Measurements from ENCODE around the gene TNFRSF14. TPM values are rescaled to one million over a fixed set of nuclear protein-coding genes. Genes with fewer than 3 reads are reported as not detected.
"Not testable (repeated sequence)": the region's sequence is repeated elsewhere in the genome, so short reads cannot be mapped to it uniquely, and the experiment has no call there.

The TNFRSF14 gene
- total RNA-seq, 1 experiment from 2014 or later = 1.5 TPM

DNA sequence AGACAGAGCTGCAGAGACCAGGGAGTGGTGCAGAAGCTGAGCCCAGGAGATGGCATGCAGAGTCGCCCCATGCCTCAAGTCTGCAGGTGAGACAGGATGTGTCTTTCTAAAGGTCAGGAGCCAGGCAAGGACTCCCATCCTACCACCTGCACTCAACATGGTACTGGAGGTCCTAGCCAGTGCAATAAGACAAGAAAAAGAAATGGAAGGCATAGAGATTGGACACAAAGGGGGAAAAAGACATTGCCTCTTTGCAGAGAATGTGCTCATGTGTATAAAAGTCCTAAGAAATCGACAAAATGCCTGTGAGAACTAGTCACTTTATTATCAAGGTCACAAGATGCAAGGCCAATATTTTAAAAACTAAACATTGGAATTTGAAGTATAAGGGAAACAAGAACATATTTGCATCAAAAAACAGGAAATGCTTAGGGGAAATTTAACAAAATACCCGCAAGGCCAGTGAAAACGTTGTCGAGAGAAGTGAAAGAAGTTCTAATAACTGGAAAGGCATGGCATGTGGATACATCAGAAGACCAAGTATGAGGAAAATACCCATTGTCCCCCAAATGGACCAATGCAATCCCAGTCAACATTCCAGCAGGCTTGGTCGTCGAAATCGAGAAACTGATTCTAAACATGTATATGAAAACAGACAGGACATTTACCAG lies 17.2 kb downstream of the TNFRSF14 start:
- BruUV-seq (replicated peaks) = no TSS peak
- Mint-ChIP-seq H3K4me1 (ENCODE audit: low read depth, unreplicated experiment) (no peaks in the 10 kb centered on the region), H3K9me3 (ENCODE audit: unreplicated experiment) (peaks cover 16% of the 10 kb centered on the region), H3K27ac (ENCODE audit: unreplicated experiment) (no peak overlapping the region), H3K4me3 (ENCODE audit: unreplicated experiment) (no peak overlapping the region), H3K36me3 (ENCODE audit: insufficient read depth, unreplicated experiment) (peaks cover 6% of the 10 kb centered on the region), H3K27me3 (ENCODE audit: insufficient read depth, unreplicated experiment) (no peaks in the 10 kb centered on the region)
- Histone ChIP-seq H3K27me3 (replicated peaks; ENCODE audit: control insufficient read depth, insufficient read depth, low read length) (no peaks in the 10 kb centered on the region), H3K36me3 (ENCODE audit: control insufficient read depth, insufficient read depth, low read length) (no peaks in the 10 kb centered on the region), H3K4me3 (ENCODE audit: low read depth, low read length) (no peak overlapping the region), H3K9me3 (no peaks in the 10 kb centered on the region), H3K4me1 (peaks cover 12% of the 10 kb centered on the region; the same call in 1 of the 2 replicates)
- POLR2A ChIA-PET = no interaction called here
- CTCF ChIA-PET = no interaction called here
- DNase-seq = no peak
- TF ChIP-seq, protein P1, sequence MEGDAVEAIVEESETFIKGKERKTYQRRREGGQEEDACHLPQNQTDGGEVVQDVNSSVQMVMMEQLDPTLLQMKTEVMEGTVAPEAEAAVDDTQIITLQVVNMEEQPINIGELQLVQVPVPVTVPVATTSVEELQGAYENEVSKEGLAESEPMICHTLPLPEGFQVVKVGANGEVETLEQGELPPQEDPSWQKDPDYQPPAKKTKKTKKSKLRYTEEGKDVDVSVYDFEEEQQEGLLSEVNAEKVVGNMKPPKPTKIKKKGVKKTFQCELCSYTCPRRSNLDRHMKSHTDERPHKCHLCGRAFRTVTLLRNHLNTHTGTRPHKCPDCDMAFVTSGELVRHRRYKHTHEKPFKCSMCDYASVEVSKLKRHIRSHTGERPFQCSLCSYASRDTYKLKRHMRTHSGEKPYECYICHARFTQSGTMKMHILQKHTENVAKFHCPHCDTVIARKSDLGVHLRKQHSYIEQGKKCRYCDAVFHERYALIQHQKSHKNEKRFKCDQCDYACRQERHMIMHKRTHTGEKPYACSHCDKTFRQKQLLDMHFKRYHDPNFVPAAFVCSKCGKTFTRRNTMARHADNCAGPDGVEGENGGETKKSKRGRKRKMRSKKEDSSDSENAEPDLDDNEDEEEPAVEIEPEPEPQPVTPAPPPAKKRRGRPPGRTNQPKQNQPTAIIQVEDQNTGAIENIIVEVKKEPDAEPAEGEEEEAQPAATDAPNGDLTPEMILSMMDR (IDR thresholded peaks at IDR 0.05; ENCODE audit: insufficient read depth in 1 of 2, low read depth in 1 of 2, low read length in 1 of 2, severe bottlenecking in 1 of 2, unreplicated experiment in 1 of 2) = no peak
- intact Hi-C loops (cut with micrococcal nuclease; ENCODE audit: unreplicated experiment) = no loop called here

DNA sequence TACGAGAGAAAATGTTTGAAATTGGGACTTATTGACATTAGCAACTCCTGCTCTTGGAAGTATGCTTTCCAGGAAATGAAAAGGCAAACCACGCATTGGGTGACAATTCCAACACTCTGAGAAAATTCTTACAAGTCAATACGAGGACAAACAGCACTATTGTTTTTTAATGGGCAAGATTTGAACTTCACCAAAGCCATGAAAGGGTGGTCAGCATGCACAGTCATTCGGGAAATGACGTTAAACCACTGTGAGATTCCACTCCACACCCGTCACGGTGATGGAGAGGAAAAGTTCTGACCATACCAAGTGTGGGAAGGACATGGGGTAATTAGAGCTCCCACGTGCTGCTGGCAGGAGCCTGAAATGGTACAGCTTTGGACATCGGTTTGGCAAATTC lies 18.2 kb downstream of the TNFRSF14 start:
- Histone ChIP-seq H3K36me3 (ENCODE audit: control insufficient read depth, insufficient read depth, low read length) (no peaks in the 10 kb centered on the region), H3K4me3 (ENCODE audit: low read depth, low read length) (no peak overlapping the region), H3K4me1 (peaks cover 12% of the 10 kb centered on the region; the same call in 1 of the 2 replicates), H3K9me3 (no peaks in the 10 kb centered on the region), H3K27me3 (replicated peaks; ENCODE audit: control insufficient read depth, insufficient read depth, low read length) (no peaks in the 10 kb centered on the region)
- DNase-seq = no peak
- H3K36me3 Mint-ChIP-seq (ENCODE audit: insufficient read depth, unreplicated experiment) = peaks cover 6% of the 10 kb centered on the region
- BruUV-seq (replicated peaks) = no TSS peak
- no peaks in the 10 kb centered on the region for H3K27me3 Mint-ChIP-seq (ENCODE audit: insufficient read depth, unreplicated experiment)
- intact Hi-C loops (cut with micrococcal nuclease; ENCODE audit: unreplicated experiment) = no loop called here
- POLR2A ChIA-PET = no interaction called here
- no peak overlapping the region for H3K4me3 Mint-ChIP-seq (ENCODE audit: unreplicated experiment)
- H3K9me3 Mint-ChIP-seq (ENCODE audit: unreplicated experiment) = peaks cover 16% of the 10 kb centered on the region
- CTCF ChIA-PET = no interaction called here
- H3K27ac Mint-ChIP-seq (ENCODE audit: unreplicated experiment) = no peak overlapping the region
- TF ChIP-seq, protein P1 (IDR thresholded peaks at IDR 0.05; ENCODE audit: insufficient read depth in 1 of 2, low read depth in 1 of 2, low read length in 1 of 2, severe bottlenecking in 1 of 2, unreplicated experiment in 1 of 2) = no peak
- H3K4me1 Mint-ChIP-seq (ENCODE audit: low read depth, unreplicated experiment) = no peaks in the 10 kb centered on the region

DNA sequence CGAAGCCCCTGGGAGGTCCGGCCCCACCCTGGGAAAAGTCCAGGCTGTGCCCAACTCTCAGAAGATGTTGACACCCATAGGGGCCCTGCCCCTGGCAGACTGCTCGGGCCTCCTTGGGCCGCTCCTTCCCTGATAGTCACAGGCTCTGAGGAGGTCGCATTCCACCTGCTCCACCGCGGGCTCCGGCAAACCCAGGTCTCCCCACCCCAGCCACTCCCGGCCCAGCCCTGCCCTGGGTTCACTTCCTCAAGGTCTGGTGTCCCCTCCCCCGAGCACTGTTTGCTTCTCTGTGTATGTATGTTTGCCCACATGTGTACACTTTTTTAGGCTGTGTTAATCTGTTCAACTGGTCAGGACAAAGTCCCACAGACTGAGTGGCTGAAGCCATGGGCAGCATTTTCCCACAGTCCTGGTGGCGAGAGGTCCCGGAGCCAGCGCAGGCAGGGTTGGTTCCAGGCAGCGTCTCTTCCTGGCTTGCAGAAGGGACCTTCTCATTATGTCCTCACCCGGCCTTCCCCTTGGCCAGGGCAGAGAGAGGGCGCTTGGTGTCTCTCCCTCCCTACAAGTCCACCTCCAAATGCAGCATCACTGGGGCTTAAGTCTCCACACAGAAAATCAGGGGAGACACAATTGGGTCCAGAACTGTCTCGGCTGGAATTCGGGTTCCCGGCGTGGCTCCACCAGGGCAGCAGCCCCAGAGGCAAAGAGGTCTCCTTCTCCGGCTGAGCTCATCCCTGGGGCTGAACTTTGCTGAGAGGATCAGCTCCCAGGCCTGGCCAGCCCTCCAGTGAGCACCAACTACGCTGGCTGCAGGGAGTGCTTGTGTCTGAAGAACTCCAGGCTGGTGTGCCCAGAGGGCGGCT lies 19.9 kb downstream of the TNFRSF14 start:
- no TSS peak for BruUV-seq (replicated peaks)
- no peaks in the 10 kb centered on the region for H3K9me3 ChIP-seq
- POLR2A ChIA-PET = no interaction called here
- no peak overlapping the region for H3K27ac Mint-ChIP-seq (ENCODE audit: unreplicated experiment)
- H3K27me3 ChIP-seq (replicated peaks; ENCODE audit: control insufficient read depth, insufficient read depth, low read length) = no peaks in the 10 kb centered on the region
- peaks cover 16% of the 10 kb centered on the region for H3K9me3 Mint-ChIP-seq (ENCODE audit: unreplicated experiment)
- intact Hi-C loops (cut with micrococcal nuclease; ENCODE audit: unreplicated experiment) = no loop called here
- H3K36me3 Mint-ChIP-seq (ENCODE audit: insufficient read depth, unreplicated experiment) = peaks cover 6% of the 10 kb centered on the region
- CTCF ChIA-PET = no interaction called here
- no peaks in the 10 kb centered on the region for H3K36me3 ChIP-seq (ENCODE audit: control insufficient read depth, insufficient read depth, low read length)
- peak; percentile 49 to 75 for DNase-seq
- H3K4me1 Mint-ChIP-seq (ENCODE audit: low read depth, unreplicated experiment) = no peaks in the 10 kb centered on the region
- H3K4me3 Mint-ChIP-seq (ENCODE audit: unreplicated experiment) = no peak overlapping the region
- no peak overlapping the region for H3K4me3 ChIP-seq (ENCODE audit: low read depth, low read length)
- H3K27me3 Mint-ChIP-seq (ENCODE audit: insufficient read depth, unreplicated experiment) = no peaks in the 10 kb centered on the region
- peaks cover 12% of the 10 kb centered on the region; the same call in 1 of the 2 replicates for H3K4me1 ChIP-seq
- TF ChIP-seq, protein P1 (IDR thresholded peaks at IDR 0.05; ENCODE audit: insufficient read depth in 1 of 2, low read depth in 1 of 2, low read length in 1 of 2, severe bottlenecking in 1 of 2, unreplicated experiment in 1 of 2) = no peak

DNA sequence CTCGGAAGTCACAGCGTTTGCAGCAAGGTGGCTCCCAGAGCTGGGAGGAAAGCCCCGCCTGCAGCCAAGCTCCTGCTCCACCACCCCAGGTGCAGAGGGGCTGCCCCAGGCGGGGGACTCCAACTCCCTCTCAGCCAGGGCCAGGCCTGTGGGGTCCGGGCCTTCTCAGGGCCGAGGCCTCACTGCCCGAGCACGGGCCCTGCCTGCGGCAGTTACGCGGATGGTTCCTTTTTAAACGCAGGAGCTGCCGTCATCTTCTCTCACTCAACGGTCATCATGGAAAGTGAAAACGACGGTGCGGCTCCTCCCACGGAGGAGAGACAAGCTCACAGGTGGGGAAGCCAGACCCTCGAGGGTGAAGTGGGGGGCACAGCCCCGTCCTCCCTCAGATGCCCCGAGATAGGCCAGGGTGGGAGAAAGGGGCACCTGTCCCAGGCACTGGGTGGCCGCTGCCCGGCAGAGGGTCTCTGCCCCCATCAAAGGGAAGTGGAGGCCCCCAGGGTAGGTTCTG lies 21.4 kb downstream of the TNFRSF14 start:
- POLR2A ChIA-PET; H3K27me3 Mint-ChIP-seq (ENCODE audit: insufficient read depth, unreplicated experiment); H3K27me3 ChIP-seq (replicated peaks; ENCODE audit: control insufficient read depth, insufficient read depth, low read length); H3K4me1 Mint-ChIP-seq (ENCODE audit: low read depth, unreplicated experiment); H3K9me3 ChIP-seq; DNase-seq; H3K36me3 ChIP-seq (ENCODE audit: control insufficient read depth, insufficient read depth, low read length); intact Hi-C loops (cut with micrococcal nuclease; ENCODE audit: unreplicated experiment); H3K27ac Mint-ChIP-seq (ENCODE audit: unreplicated experiment); BruUV-seq (replicated peaks); CTCF ChIA-PET; H3K36me3 Mint-ChIP-seq (ENCODE audit: insufficient read depth, unreplicated experiment); H3K4me3 ChIP-seq (ENCODE audit: low read depth, low read length); H3K4me3 Mint-ChIP-seq (ENCODE audit: unreplicated experiment): not testable (repeated sequence)
- peaks cover 15% of the 10 kb centered on the region for H3K9me3 Mint-ChIP-seq (ENCODE audit: unreplicated experiment)
- H3K4me1 ChIP-seq = peaks cover 12% of the 10 kb centered on the region; the same call in 1 of the 2 replicates

All from Caco-2 (cell line).